ENCODE results near the gene BTF3L4. TPM values are rescaled to one million over a fixed set of nuclear protein-coding genes. Genes with fewer than 3 reads are reported as not detected.

Gene BTF3L4
- total RNA-seq, 1 experiment from 2014 or later, result 47.0 TPM

- Histone ChIP-seq H3K27me3 (ENCODE audit: insufficient read depth, low read depth) (no peaks in the 10 kb centered on the region), H3K4me2 (no peak overlapping the region), H3K4me3 (no peak overlapping the region), H3K9me3 (ENCODE audit: insufficient read depth, low read depth) (no peaks in the 10 kb centered on the region), H3K9me2 (ENCODE audit: insufficient read depth) (no peaks in the 10 kb centered on the region), H4K20me1 (ENCODE audit: insufficient read depth) (peaks cover 1% of the 10 kb centered on the region; the same call in 1 of the 2 replicates), H3F3A (ENCODE audit: insufficient read depth, low read depth) (peaks cover 6% of the 10 kb centered on the region), H3K4me1 (replicated peaks; ENCODE audit: insufficient read depth) (no peaks in the 10 kb centered on the region; the same call in 1 of the 2 replicates), H3K79me2 (ENCODE audit: low read depth) (peaks cover 10% of the 10 kb centered on the region), H3K36me3 (ENCODE audit: low read depth) (0 out of 2 replicates have a peak, but pooled peaks cover 5% of the 10 kb centered on the region), H3K27ac (no peak overlapping the region), H2AFZ (no peak overlapping the region)
- ChIA-PET CTCF (no interaction called here), POLR2A (ENCODE audit: unreplicated experiment) (interaction anchor here (0.6 kb wide), 1 partner anchor 555 kb away, joined by 4 read pairs; no protein-coding TSS in a partner anchor)
- intact Hi-C loops (cut with micrococcal nuclease; ENCODE audit: unreplicated experiment), result no loop called here
- DNase-seq, result peak in 1 of 2 experiments; percentile 57
- BruUV-seq (replicated peaks), result no TSS peak
- TF ChIP-seq EZH2 (IDR thresholded peaks at IDR 0.05; ENCODE audit: low read depth) (no peak), CTCF (conservative IDR thresholded peaks at IDR 0.05) (no peak)
These were observed 18.7 kb upstream of the BTF3L4 start for GRCh38 chr1:52037402-52037814.

GRCh38 chr1:52037909-52038308, 18.2 kb upstream of the BTF3L4 start:
- intact Hi-C loops (cut with micrococcal nuclease; ENCODE audit: unreplicated experiment), result no loop called here
- Histone ChIP-seq H3K36me3 (ENCODE audit: low read depth) (0 out of 2 replicates have a peak, but pooled peaks cover 5% of the 10 kb centered on the region), H3K4me2 (no peak overlapping the region), H2AFZ (no peak overlapping the region), H3K4me3 (no peak overlapping the region), H4K20me1 (ENCODE audit: insufficient read depth) (no peaks in the 10 kb centered on the region), H3F3A (ENCODE audit: insufficient read depth, low read depth) (peaks cover 6% of the 10 kb centered on the region), H3K4me1 (replicated peaks; ENCODE audit: insufficient read depth) (no peaks in the 10 kb centered on the region; the same call in 1 of the 2 replicates), H3K9me3 (ENCODE audit: insufficient read depth, low read depth) (no peaks in the 10 kb centered on the region), H3K27ac (no peak overlapping the region), H3K79me2 (ENCODE audit: low read depth) (peaks cover 5% of the 10 kb centered on the region), H3K9me2 (ENCODE audit: insufficient read depth) (no peaks in the 10 kb centered on the region), H3K27me3 (ENCODE audit: insufficient read depth, low read depth) (no peaks in the 10 kb centered on the region)
- ChIA-PET CTCF (no interaction called here), POLR2A (ENCODE audit: unreplicated experiment) (no interaction called here)
- no TSS peak for BruUV-seq (replicated peaks)
- DNase-seq, result no peak
- TF ChIP-seq CTCF (conservative IDR thresholded peaks at IDR 0.05) (no peak), EZH2 (IDR thresholded peaks at IDR 0.05; ENCODE audit: low read depth) (no peak)

- intact Hi-C loops (cut with micrococcal nuclease; ENCODE audit: unreplicated experiment), result no loop called here
- Histone ChIP-seq H3K27ac (no peak overlapping the region), H3K36me3 (ENCODE audit: low read depth) (0 out of 2 replicates have a peak, but pooled peaks cover 5% of the 10 kb centered on the region), H3K79me2 (ENCODE audit: low read depth) (no peaks in the 10 kb centered on the region), H3F3A (ENCODE audit: insufficient read depth, low read depth) (peaks cover 9% of the 10 kb centered on the region; the same call in 1 of the 2 replicates), H3K4me2 (no peak overlapping the region), H3K4me3 (no peak overlapping the region), H3K27me3 (ENCODE audit: insufficient read depth, low read depth) (no peaks in the 10 kb centered on the region), H4K20me1 (ENCODE audit: insufficient read depth) (0 out of 2 replicates have a peak, but pooled peaks cover 7% of the 10 kb centered on the region), H2AFZ (no peak overlapping the region), H3K9me2 (ENCODE audit: insufficient read depth) (no peaks in the 10 kb centered on the region), H3K9me3 (ENCODE audit: insufficient read depth, low read depth) (no peaks in the 10 kb centered on the region), H3K4me1 (replicated peaks; ENCODE audit: insufficient read depth) (peaks cover 7% of the 10 kb centered on the region)
- ChIA-PET CTCF (no interaction called here), POLR2A (ENCODE audit: unreplicated experiment) (no interaction called here)
- BruUV-seq (replicated peaks), result no TSS peak
- TF ChIP-seq CTCF (conservative IDR thresholded peaks at IDR 0.05) (no peak), EZH2 (IDR thresholded peaks at IDR 0.05; ENCODE audit: low read depth) (no peak)
- DNase-seq, result no peak
These were observed 14.4 kb upstream of the BTF3L4 start for GRCh38 chr1:52041551-52042185.

Data from PC-9 (cell line).